Endodermal cell (in vitro differentiated cells): ENCODE results near the gene ZNF672. TPM values are rescaled to one million over a fixed set of nuclear protein-coding genes. Genes with fewer than 3 reads are reported as not detected.

ENCODE experiments used
- DNase-seq: peaks from one replicate; pipeline ENCODE4 v3.0.0-alpha.2; 2017
- H3K27ac ChIP-seq: 2 replicates; pipeline ENCODE4 v1.5.1; 2013; ENCODE audit warnings: mild to moderate bottlenecking, low read depth, low read length, moderate library complexity
- H3K27me3 ChIP-seq: 2 replicates; pipeline ENCODE4 v1.6.1; 2013; ENCODE audit warnings: mild to moderate bottlenecking, low read length, moderate library complexity; ENCODE audit not compliant: insufficient read depth, control insufficient read depth, poor library complexity, severe bottlenecking
- H3K36me3 ChIP-seq: 2 replicates; pipeline ENCODE4 v1.7.0; 2013; ENCODE audit warnings: mild to moderate bottlenecking, low read length, moderate library complexity; ENCODE audit not compliant: control insufficient read depth, insufficient read depth
- H3K4me1 ChIP-seq: one replicate; pipeline ENCODE4 v1.7.0; 2013; ENCODE audit warnings: low read length; ENCODE audit not compliant: control insufficient read depth, insufficient read depth
- H3K4me3 ChIP-seq: 2 replicates; pipeline ENCODE4 v1.5.1; 2013; ENCODE audit warnings: mild to moderate bottlenecking, low read length, moderate library complexity
- H3K9ac ChIP-seq: 2 replicates; pipeline ENCODE4 v1.6.1; 2013; ENCODE audit warnings: mild to moderate bottlenecking, low read length, moderate library complexity; ENCODE audit not compliant: poor library complexity, severe bottlenecking; ENCODE audit errors: extremely low read depth
- H3K9me3 ChIP-seq: 2 replicates; pipeline ENCODE4 v1.6.1; 2013; ENCODE audit warnings: mild to moderate bottlenecking, low read length, moderate library complexity; ENCODE audit not compliant: control insufficient read depth
- H3K27ac Mint-ChIP-seq: 2 replicates; pipeline ENCODE4 v1.8.0; 2020; ENCODE audit warnings: mixed read lengths
- H3K27me3 Mint-ChIP-seq: 2 replicates; pipeline ENCODE4 v1.8.0; 2021; ENCODE audit warnings: mild to moderate bottlenecking, mixed read lengths; ENCODE audit not compliant: insufficient read depth
- H3K36me3 Mint-ChIP-seq: 2 replicates; pipeline ENCODE4 v1.8.0; 2020; ENCODE audit warnings: low read depth, mixed read lengths
- H3K4me1 Mint-ChIP-seq: 2 replicates; pipeline ENCODE4 v1.8.0; 2020; ENCODE audit warnings: mixed read lengths
- H3K4me3 Mint-ChIP-seq: 2 replicates; pipeline ENCODE4 v1.8.0; 2020; ENCODE audit warnings: mild to moderate bottlenecking, moderate library complexity, mixed read lengths
- H3K9me3 Mint-ChIP-seq: 2 replicates; pipeline ENCODE4 v1.8.0; 2020; ENCODE audit warnings: mild to moderate bottlenecking, mixed read lengths
- CTCF ChIP-seq: fragments of 200-600 bp; sonication (generic); conservative IDR thresholded peaks from 2 replicates; pipeline ENCODE4 v1.5.0; 2021; ENCODE audit warnings: antibody characterized with exemption, mild to moderate bottlenecking
- WGBS, 2 experiments: methylation state at CpG; one replicate each; pipeline versions ENCODE4 v1.1.5 to v1.1.7; 2013; ENCODE audit warnings: missing lambda C conversion rate in 2 of 2, mixed read lengths in 1 of 2; ENCODE audit not compliant: insufficient coverage in 1 of 2, insufficient read length in 1 of 2; 5-methylcytosine and 5-hydroxymethylcytosine counted together
- total RNA-seq, 2 donors: library from RNA; stranded (reverse); fragmentation: NEBNext Ultra II Directional in 1 of 2; extraction: Animal tissue kit (Norgen Biotek cat#: 25700) in 1 of 2; gene quantifications; 2 replicates in 1 of 2; 3 replicates in 1 of 2; pipeline ENCODE4 v1.2.1, GENCODE V29; 2021

The ZNF672 gene
- total RNA-seq, 2 donors from 2014 or later = 33.6 to 40.5 TPM

DNA sequence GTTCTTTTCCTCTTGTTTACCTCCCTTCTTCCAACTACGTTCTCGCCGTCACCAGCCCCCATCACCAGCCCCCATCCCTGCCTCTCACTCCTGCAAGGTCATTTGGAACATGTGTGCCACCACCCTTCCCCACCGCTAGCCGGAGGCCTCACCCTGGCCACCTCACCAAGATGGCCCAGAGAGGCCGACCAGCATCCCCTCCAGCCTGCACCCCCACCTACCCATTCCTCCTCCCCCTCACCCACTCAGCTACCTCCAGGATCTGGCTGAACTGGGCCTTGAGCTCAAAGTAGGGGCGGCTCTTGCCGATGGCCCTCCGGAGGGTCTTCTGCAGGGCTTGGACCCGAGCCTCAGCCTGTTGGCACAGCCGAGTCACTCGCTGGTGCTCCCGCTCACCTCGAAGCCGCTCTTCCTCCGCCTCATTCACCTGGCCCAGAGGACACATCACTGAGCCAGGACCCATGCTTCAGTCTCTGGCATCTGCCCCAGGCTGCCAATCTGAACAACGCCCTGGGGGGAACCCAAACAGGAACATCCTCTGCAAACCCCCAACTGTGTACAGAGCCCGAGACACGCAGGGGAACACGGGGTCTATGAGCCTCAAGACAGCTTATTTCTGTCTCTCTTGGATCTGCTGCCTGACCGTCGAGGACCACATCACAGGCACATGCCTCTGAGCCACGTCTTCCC, 25.1 kb upstream of the ZNF672 start:
- Mint-ChIP-seq H3K4me3 (no peak overlapping the region), H3K36me3 (peaks cover 59% of the 10 kb centered on the region), H3K4me1 (no peaks in the 10 kb centered on the region), H3K9me3 (no peaks in the 10 kb centered on the region), H3K27ac (no peak overlapping the region), H3K27me3 (no peaks in the 10 kb centered on the region)
- H3K4me1 ChIP-seq = no peaks in the 10 kb centered on the region
- WGBS, 2 experiments = 94 to 96% methylated on average over 14 to 23 of the region's 23 CpGs
- H3K36me3 ChIP-seq = peaks cover 39% of the 10 kb centered on the region
- H3K9ac ChIP-seq = no peak overlapping the region
- no peak overlapping the region for H3K4me3 ChIP-seq
- DNase-seq = no peak
- no peak overlapping the region for H3K27ac ChIP-seq
- no peak for TF ChIP-seq CTCF
- H3K9me3 ChIP-seq = no peaks in the 10 kb centered on the region
- no peaks in the 10 kb centered on the region for H3K27me3 ChIP-seq

DNA sequence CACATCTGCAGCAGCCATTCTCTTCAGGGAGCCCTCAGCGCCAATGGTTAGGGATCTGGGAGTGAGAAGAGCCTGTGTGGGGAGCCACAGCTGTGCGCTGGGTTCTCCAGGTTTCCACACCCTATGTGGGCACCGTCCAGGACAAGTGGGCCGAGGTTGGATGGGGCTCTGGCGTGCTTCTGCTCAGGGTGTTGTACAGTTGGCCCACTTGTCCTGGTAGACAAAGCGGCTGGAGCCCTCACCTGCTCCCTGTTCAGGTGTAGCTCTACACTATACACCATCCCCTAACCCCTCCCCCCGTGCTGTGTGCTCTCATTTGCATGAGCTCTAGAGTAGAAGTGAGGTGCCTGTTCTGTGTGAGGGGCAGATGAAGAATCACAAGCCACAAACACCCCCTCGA, 24.5 kb upstream of the ZNF672 start:
- Histone ChIP-seq H3K9ac (no peak overlapping the region), H3K4me3 (no peak overlapping the region), H3K9me3 (no peaks in the 10 kb centered on the region), H3K36me3 (peaks cover 39% of the 10 kb centered on the region), H3K27me3 (no peaks in the 10 kb centered on the region), H3K27ac (no peak overlapping the region), H3K4me1 (no peaks in the 10 kb centered on the region)
- Mint-ChIP-seq H3K27ac (no peak overlapping the region), H3K4me1 (no peaks in the 10 kb centered on the region), H3K27me3 (no peaks in the 10 kb centered on the region), H3K36me3 (peaks cover 62% of the 10 kb centered on the region), H3K9me3 (no peaks in the 10 kb centered on the region), H3K4me3 (no peak overlapping the region)
- 93 to 100% methylated on average over 5 to 8 of the region's 8 CpGs for WGBS, 2 experiments
- no peak for TF ChIP-seq CTCF
- no peak for DNase-seq

DNA sequence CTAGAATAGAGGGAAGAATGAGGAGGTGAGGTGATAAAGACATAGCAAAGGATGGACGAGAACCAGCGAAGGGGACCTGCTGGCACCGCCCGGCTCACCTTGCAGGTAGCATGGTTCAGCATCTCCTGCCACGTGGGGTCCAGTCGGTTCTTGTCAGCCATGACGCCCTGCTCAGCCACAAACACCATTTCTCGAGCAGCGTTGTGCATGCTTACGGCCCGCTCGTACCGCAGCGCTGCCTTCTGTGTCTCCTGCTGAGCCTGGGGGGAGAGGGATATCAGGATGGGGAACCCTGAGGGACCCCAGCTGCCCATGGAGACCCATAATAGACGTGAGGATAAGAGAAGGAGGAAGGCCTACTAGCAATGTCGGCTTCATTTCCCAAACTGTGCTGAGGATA, 23.7 kb upstream of the ZNF672 start:
- H3K27me3 Mint-ChIP-seq = no peaks in the 10 kb centered on the region
- 91 to 93% methylated on average over 7 to 16 of the region's 16 CpGs for WGBS, 2 experiments
- H3K4me1 Mint-ChIP-seq = peaks cover 2% of the 10 kb centered on the region
- no peaks in the 10 kb centered on the region for H3K9me3 Mint-ChIP-seq
- DNase-seq = no peak
- H3K4me3 ChIP-seq = no peak overlapping the region
- no peak overlapping the region for H3K9ac ChIP-seq
- H3K27ac ChIP-seq = no peak overlapping the region
- no peak for TF ChIP-seq CTCF
- no peak overlapping the region for H3K4me3 Mint-ChIP-seq
- no peaks in the 10 kb centered on the region for H3K27me3 ChIP-seq
- no peaks in the 10 kb centered on the region for H3K9me3 ChIP-seq
- H3K36me3 ChIP-seq = peaks cover 39% of the 10 kb centered on the region
- no peak overlapping the region for H3K27ac Mint-ChIP-seq
- H3K36me3 Mint-ChIP-seq = peaks cover 62% of the 10 kb centered on the region
- no peaks in the 10 kb centered on the region for H3K4me1 ChIP-seq
